Mammary epithelial cell (primary cell): ENCODE results near the gene BIRC6.

Experiments
- CTCF ChIP-seq, 2 donors: IDR thresholded peaks in 1 of 2; conservative IDR thresholded peaks in 1 of 2; 2 replicates each; pipeline ENCODE4 v1.5.1; 2011 to 2012; ENCODE audit warnings: inconsistent platforms in 2 of 2, low read length in 2 of 2, mild to moderate bottlenecking in 2 of 2, control low read depth in 1 of 2, low read depth in 1 of 2; ENCODE audit not compliant: insufficient read depth in 1 of 2; ENCODE audit errors: extremely low read depth in 1 of 2
- EZH2 ChIP-seq: IDR thresholded peaks from 2 replicates; pipeline ENCODE4 v1.6.1; 2012; ENCODE audit warnings: low read length, inconsistent platforms, borderline replicate concordance

- TF ChIP-seq CTCF (conservative IDR thresholded peaks at IDR 0.05 in 1 of 2, IDR thresholded peaks at IDR 0.05 in 1 of 2; ENCODE audit: extremely low read depth in 1 of 2, insufficient read depth in 1 of 2, low read depth in 1 of 2, low read length in 2 of 2), result no peak
- TF ChIP-seq EZH2, result no peak
Measured at GRCh38 chr2:32516567-32516966, 159.7 kb downstream of the BIRC6 start.
